HCT116 (cell line): ENCODE measurements around the gene NFATC1.

Experiments used
- EGR1 ChIP-seq: IDR thresholded peaks from 2 replicates; pipeline ENCODE4 v1.6.1; 2012; ENCODE audit warnings: low read depth
- ELF1 ChIP-seq: IDR thresholded peaks from 2 replicates; pipeline ENCODE4 v1.6.1; 2012; ENCODE audit warnings: low read depth, borderline replicate concordance
- EZH2 ChIP-seq: fragments of 200-600 bp; sonication (generic); IDR thresholded peaks from 2 replicates; pipeline ENCODE4 v1.6.1; 2017; ENCODE audit warnings: antibody characterized with exemption, mixed run types
- EZH2phosphoT487 ChIP-seq: fragments of 200-600 bp; IDR thresholded peaks from 2 replicates; pipeline ENCODE4 v1.6.1; 2018; ENCODE audit warnings: antibody characterized with exemption, borderline replicate concordance
- JUND ChIP-seq: IDR thresholded peaks from 2 replicates; pipeline ENCODE4 v1.6.1; 2012
- POLR2A ChIP-seq: IDR thresholded peaks from 2 replicates; pipeline ENCODE4 v1.7.0; 2011; ENCODE audit warnings: borderline replicate concordance; ENCODE audit not compliant: insufficient read depth, insufficient read length; ENCODE audit errors: extremely low read depth
- POLR2AphosphoS5 ChIP-seq: IDR thresholded peaks from 2 replicates; pipeline ENCODE4 v1.6.1; 2011; ENCODE audit warnings: mild to moderate bottlenecking, low read depth, low read length, moderate library complexity
- RAD21 ChIP-seq: IDR thresholded peaks from 2 replicates; pipeline ENCODE4 v1.6.1; 2012; ENCODE audit warnings: low read depth, mild to moderate bottlenecking
- SIN3A ChIP-seq: IDR thresholded peaks from 2 replicates; pipeline ENCODE4 v1.6.1; 2012; ENCODE audit warnings: low read depth
- SP1 ChIP-seq: IDR thresholded peaks from 2 replicates; pipeline ENCODE4 v1.6.1; 2012; ENCODE audit warnings: low read depth
- TF ChIP-seq, protein P1 (sequence below), 3 experiments: fragments of 200-600 bp in 1 of 3; sonication (generic) in 1 of 3; IDR thresholded peaks in 2 of 3; conservative IDR thresholded peaks in 1 of 3; 2 replicates each; pipeline ENCODE4 v1.5.1; 2012 to 2017; ENCODE audit warnings: low read depth in 2 of 3, low read length in 2 of 3, antibody characterized with exemption in 1 of 3, borderline replicate concordance in 1 of 3, control low read depth in 1 of 3, mild to moderate bottlenecking in 1 of 3, mixed read lengths in 1 of 3, mixed run types in 1 of 3, moderate library complexity in 1 of 3; ENCODE audit not compliant: insufficient read depth in 1 of 3

DNA sequence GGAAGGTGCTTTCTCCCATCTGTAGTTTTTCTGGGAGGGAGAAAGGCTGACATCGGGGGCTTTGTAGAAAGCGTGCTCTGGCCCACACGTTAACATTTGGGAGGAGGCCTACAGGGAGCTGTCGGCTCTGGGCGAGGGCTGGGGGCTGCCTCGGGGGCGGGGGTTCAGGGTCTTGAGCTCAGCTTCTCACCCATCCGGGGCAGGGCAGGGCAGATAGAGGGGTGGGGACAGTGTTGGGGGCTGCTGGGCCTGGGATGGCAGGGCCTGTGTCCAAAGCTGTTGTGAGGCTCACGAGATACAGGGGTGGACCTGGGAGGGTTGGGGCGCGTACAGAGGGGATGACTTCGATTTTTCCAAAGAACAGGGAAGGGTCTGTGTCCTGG lies 27.0 kb downstream of the NFATC1 start:
- TF ChIP-seq SP1 (no peak), POLR2A (no peak), EGR1 (no peak), EZH2 (no peak), EZH2phosphoT487 (no peak), SIN3A (no peak), JUND (no peak), POLR2AphosphoS5 (no peak), RAD21 (no peak), ELF1 (no peak)
- TF ChIP-seq, protein P1, sequence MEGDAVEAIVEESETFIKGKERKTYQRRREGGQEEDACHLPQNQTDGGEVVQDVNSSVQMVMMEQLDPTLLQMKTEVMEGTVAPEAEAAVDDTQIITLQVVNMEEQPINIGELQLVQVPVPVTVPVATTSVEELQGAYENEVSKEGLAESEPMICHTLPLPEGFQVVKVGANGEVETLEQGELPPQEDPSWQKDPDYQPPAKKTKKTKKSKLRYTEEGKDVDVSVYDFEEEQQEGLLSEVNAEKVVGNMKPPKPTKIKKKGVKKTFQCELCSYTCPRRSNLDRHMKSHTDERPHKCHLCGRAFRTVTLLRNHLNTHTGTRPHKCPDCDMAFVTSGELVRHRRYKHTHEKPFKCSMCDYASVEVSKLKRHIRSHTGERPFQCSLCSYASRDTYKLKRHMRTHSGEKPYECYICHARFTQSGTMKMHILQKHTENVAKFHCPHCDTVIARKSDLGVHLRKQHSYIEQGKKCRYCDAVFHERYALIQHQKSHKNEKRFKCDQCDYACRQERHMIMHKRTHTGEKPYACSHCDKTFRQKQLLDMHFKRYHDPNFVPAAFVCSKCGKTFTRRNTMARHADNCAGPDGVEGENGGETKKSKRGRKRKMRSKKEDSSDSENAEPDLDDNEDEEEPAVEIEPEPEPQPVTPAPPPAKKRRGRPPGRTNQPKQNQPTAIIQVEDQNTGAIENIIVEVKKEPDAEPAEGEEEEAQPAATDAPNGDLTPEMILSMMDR (IDR thresholded peaks at IDR 0.05 in 2 of 3, conservative IDR thresholded peaks at IDR 0.05 in 1 of 3; ENCODE audit: borderline replicate concordance in 1 of 3, insufficient read depth in 1 of 3, low read depth in 2 of 3, low read length in 2 of 3): no peak
